SK-N-SH (cell line): ENCODE data around the gene ANAPC2. TPM values are rescaled to one million over a fixed set of nuclear protein-coding genes. Genes with fewer than 3 reads are reported as not detected.

ENCODE experiments used
- CTCF ChIA-PET: fragments of 300-600, 350-600 bp; formaldehyde crosslinking; extraction: SDS; loops from one replicate; lab custom pipeline; 2021; lab: Yijun Ruan, JAX
- POLR2A ChIA-PET: fragments of 350-600 bp; sonication (Branson Sonifier 250); formaldehyde crosslinking; extraction: SDS; loops from one replicate; lab custom pipeline; 2020; ENCODE audit warnings: antibody characterized with exemption, inconsistent platforms; lab: Yijun Ruan, JAX
- DNase-seq: peaks from one replicate; pipeline ENCODE4 v3.0.0; 2012
- H2AFZ ChIP-seq: fragments of 200-600 bp; sonication (generic); 2 replicates; pipeline ENCODE4 v1.8.1; 2016; ENCODE audit warnings: antibody characterized with exemption, mild to moderate bottlenecking, low read depth
- H3F3A ChIP-seq: fragments of 200-600 bp; sonication (generic); replicated peaks from 2 replicates; pipeline ENCODE3; 2016; ENCODE audit warnings: antibody characterized with exemption, mild to moderate bottlenecking; ENCODE audit not compliant: insufficient read depth
- H3K27ac ChIP-seq, 2 experiments: fragments of 200-500 bp in 1 of 2; fragments of 200-600 bp in 1 of 2; sonication (Bioruptor generic) in 1 of 2; sonication (generic), shearing (Covaris generic) in 1 of 2; 2 replicates each; pipeline versions ENCODE4 v1.5.1 to v1.6.1; 2014 to 2016; ENCODE audit warnings: low read depth in 2 of 2, inconsistent platforms in 1 of 2, low read length in 1 of 2, mild to moderate bottlenecking in 1 of 2, mixed read lengths in 1 of 2
- H3K27me3 ChIP-seq: fragments of 200-600 bp; sonication (generic), shearing (Covaris generic); 2 replicates; pipeline ENCODE4 v1.6.1; 2016; ENCODE audit warnings: mixed run types; ENCODE audit not compliant: insufficient read depth
- H3K36me3 ChIP-seq, 2 experiments: fragments of 200-500 bp in 1 of 2; fragments of 200-600 bp in 1 of 2; sonication (Bioruptor generic) in 1 of 2; sonication (generic) in 1 of 2; replicated peaks in 1 of 2; 2 replicates each; pipeline versions ENCODE3 to v1.5.1; 2014 to 2016; ENCODE audit warnings: low read length in 1 of 2, mild to moderate bottlenecking in 1 of 2; ENCODE audit not compliant: insufficient read depth in 2 of 2, control insufficient read depth in 1 of 2
- H3K4me1 ChIP-seq, 2 experiments: fragments of 200-500 bp in 1 of 2; fragments of 200-600 bp in 1 of 2; sonication (Bioruptor generic) in 1 of 2; sonication (generic), shearing (Covaris generic) in 1 of 2; 2 replicates each; pipeline versions ENCODE4 v1.5.1 to v1.6.1; 2014 to 2016; ENCODE audit warnings: low read depth in 1 of 2, low read length in 1 of 2, mixed run types in 1 of 2; ENCODE audit not compliant: insufficient read depth in 2 of 2, control insufficient read depth in 1 of 2
- H3K4me2 ChIP-seq: fragments of 200-600 bp; sonication (generic), shearing (Covaris generic); 2 replicates; pipeline ENCODE4 v1.6.1; 2017; ENCODE audit warnings: mixed run types
- H3K4me3 ChIP-seq, 2 experiments: fragments of 200-500 bp in 1 of 2; fragments of 200-600 bp in 1 of 2; sonication (Bioruptor generic) in 1 of 2; sonication (generic), shearing (Covaris generic) in 1 of 2; 2 replicates each; pipeline versions ENCODE4 v1.5.1 to v1.8.1; 2014 to 2016; ENCODE audit warnings: low read depth in 2 of 2, inconsistent platforms in 1 of 2, low read length in 1 of 2, mild to moderate bottlenecking in 1 of 2, mixed read lengths in 1 of 2, moderate library complexity in 1 of 2
- H3K79me2 ChIP-seq: fragments of 200-600 bp; sonication (generic); 2 replicates; pipeline ENCODE4 v1.8.1; 2017; ENCODE audit warnings: mild to moderate bottlenecking; ENCODE audit not compliant: insufficient read depth
- H3K9ac ChIP-seq: fragments of 200-600 bp; sonication (generic); 2 replicates; pipeline ENCODE4 v1.6.1; 2017; ENCODE audit warnings: mixed run types
- H3K9me2 ChIP-seq: fragments of 200-600 bp; sonication (generic); 2 replicates; pipeline ENCODE4 v1.6.1; 2017; ENCODE audit warnings: mixed run types
- H3K9me3 ChIP-seq: fragments of 200-600 bp; sonication (generic); 2 replicates; pipeline ENCODE4 v1.6.1; 2017; ENCODE audit warnings: mixed run types, mild to moderate bottlenecking, moderate library complexity
- H4K20me1 ChIP-seq: fragments of 200-600 bp; sonication (generic); 2 replicates; pipeline ENCODE4 v1.6.1; 2017; ENCODE audit warnings: mild to moderate bottlenecking, mixed run types; ENCODE audit not compliant: insufficient read depth
- CTCF ChIP-seq: fragments of 200-600 bp; sonication (generic); IDR thresholded peaks from 2 replicates; pipeline ENCODE4 v1.6.1; 2017; ENCODE audit warnings: antibody characterized with exemption, mild to moderate bottlenecking, moderate library complexity
- EP300 ChIP-seq, 2 experiments: IDR thresholded peaks; 2 replicates each; pipeline versions ENCODE4 v1.4.0 to v1.6.1; 2012; ENCODE audit warnings: borderline replicate concordance in 1 of 2, low read depth in 1 of 2, low read length in 1 of 2
- FOXJ3 ChIP-seq: sonication (generic); formaldehyde crosslinking; IDR thresholded peaks from 2 replicates; pipeline ENCODE4 v1.5.1; 2020; ENCODE audit warnings: mild to moderate bottlenecking, missing genetic modification reagents
- FOXM1 ChIP-seq: IDR thresholded peaks from 2 replicates; pipeline ENCODE4 v1.4.0; 2012; ENCODE audit warnings: low read depth, mild to moderate bottlenecking
- GABPA ChIP-seq: IDR thresholded peaks from 2 replicates; pipeline ENCODE4 v1.4.0; 2012; ENCODE audit warnings: low read depth, mild to moderate bottlenecking
- GATA2 ChIP-seq: sonication (generic); formaldehyde crosslinking; IDR thresholded peaks from 2 replicates; pipeline ENCODE4 v1.5.0; 2020; ENCODE audit warnings: mild to moderate bottlenecking, missing genetic modification reagents
- MXI1 ChIP-seq: IDR thresholded peaks from 2 replicates; pipeline ENCODE4 v1.6.1; 2012; ENCODE audit warnings: mild to moderate bottlenecking, low read depth, low read length, improper control_type of control experiment
- RCOR1 ChIP-seq: fragments of 150-350 bp; IDR thresholded peaks from 2 replicates; pipeline ENCODE4 v1.6.1; 2017; ENCODE audit warnings: antibody characterized with exemption, low read length
- REST ChIP-seq: IDR thresholded peaks from 2 replicates; pipeline ENCODE4 v1.6.1; 2012; ENCODE audit warnings: mild to moderate bottlenecking, low read depth, low read length, moderate library complexity
- RFX5 ChIP-seq: IDR thresholded peaks from 2 replicates; pipeline ENCODE4 v1.6.1; 2012; ENCODE audit warnings: mild to moderate bottlenecking, improper control_type of control experiment, low read length
- TCF12 ChIP-seq: IDR thresholded peaks from 2 replicates; pipeline ENCODE4 v1.4.0; 2012
- YY1 ChIP-seq: IDR thresholded peaks from 2 replicates; pipeline ENCODE4 v1.4.0; 2012; ENCODE audit warnings: low read depth, mild to moderate bottlenecking
- WGBS: methylation state at CpG from one replicate; pipeline ENCODE4 v1.1.6; 2017; ENCODE audit warnings: low lambda C conversion rate; 5-methylcytosine and 5-hydroxymethylcytosine counted together
- polyA plus RNA-seq, 3 experiments: library from polyadenylated mRNA; depleted of rRNA; stranded (reverse); fragments of >200 nt; gene quantifications; 2 replicates each; pipeline ENCODE4 v1.2.3, GENCODE V29; 2012

ANAPC2 gene
- polyA plus RNA-seq, 1 of the 3 experiments (the other 2 are of a cell fraction) = 35.1 TPM

- no peak overlapping the region for H3K4me3 ChIP-seq
- no peak overlapping the region for H2AFZ ChIP-seq
- H3K9me3 ChIP-seq = no peaks in the 10 kb centered on the region
- H3F3A ChIP-seq = no peaks in the 10 kb centered on the region
- no peak overlapping the region for H3K4me2 ChIP-seq
- H3K4me1 ChIP-seq = peaks cover 0 to 2% of the 10 kb centered on the region in 2 experiments; a peak in 1 of 4 replicates
- H3K79me2 ChIP-seq = no peaks in the 10 kb centered on the region
- no peak overlapping the region for H3K9ac ChIP-seq
- H3K27me3 ChIP-seq = no peaks in the 10 kb centered on the region
- DNase-seq = no peak
- no peaks in the 10 kb centered on the region for H4K20me1 ChIP-seq
- ChIA-PET CTCF (no interaction called here), POLR2A (interaction anchor here (0.7 kb wide), 1 partner anchor 9 kb away, joined by 3 read pairs; no protein-coding TSS in a partner anchor)
- no peak for TF ChIP-seq YY1
- TF ChIP-seq MXI1 = no peak
- no peak for TF ChIP-seq RFX5
- no peak for TF ChIP-seq REST
- TF ChIP-seq EP300 (IDR thresholded peaks at IDR 0.05; ENCODE audit: borderline replicate concordance in 1 of 2, low read depth in 1 of 2, low read length in 1 of 2) = no peak
- no peak for TF ChIP-seq GABPA
- no peak for TF ChIP-seq RCOR1
- no peak for TF ChIP-seq FOXJ3 (CRISPR knock-in tag)
- TF ChIP-seq CTCF = no peak
- TF ChIP-seq GATA2 (CRISPR knock-in tag) = no peak
- TF ChIP-seq FOXM1 = no peak
- no peak for TF ChIP-seq TCF12
- H3K27ac ChIP-seq = no peak overlapping the region
- H3K36me3 ChIP-seq = peaks cover 0 to 60% of the 10 kb centered on the region in 2 experiments
- WGBS = 98% methylated on average over 15 of the region's 17 CpGs
- H3K9me2 ChIP-seq = no peaks in the 10 kb centered on the region
Observed at GRCh38 chr9:137179761-137180160, 8.6 kb downstream of the ANAPC2 start.
